IMR-90 (cell line): ENCODE data around the gene USP54. TPM values are rescaled to one million over a fixed set of nuclear protein-coding genes. Genes with fewer than 3 reads are reported as not detected.
"Not testable (repeated sequence)": the region's sequence is repeated elsewhere in the genome, so short reads cannot be mapped to it uniquely, and the experiment has no call there.

Experiments used
- ATAC-seq: fragments of 200-7000 bp; cut with Tn5 transposase; 2 replicates; pipeline ENCODE4 v1.9.1; 2020; ENCODE audit warnings: low read depth, mild to moderate bottlenecking, moderate library complexity
- BruUV-seq: library from RNA; stranded (reverse); fragments of 400-500 nt; replicated peaks from 2 replicates; lab custom pipeline; 2021; lab: Mats Ljungman, UMichigan
- CTCF ChIA-PET: fragments of 300-600 bp; formaldehyde crosslinking; extraction: SDS; loops from one replicate; lab custom pipeline; 2021; ENCODE audit warnings: antibody characterized with exemption; lab: Yijun Ruan, JAX
- POLR2A ChIA-PET: fragments of 300-600 bp; sonication (Branson Sonifier 250); formaldehyde crosslinking; loops from one replicate; lab custom pipeline; 2022; ENCODE audit warnings: antibody characterized with exemption; ENCODE audit not compliant: unreplicated experiment; lab: Charles Lee
- DNase-seq: peaks from one replicate; pipeline ENCODE4 v3.0.0; 2013
- H2AFZ ChIP-seq: replicated peaks from 2 replicates; pipeline ENCODE3; 2013; ENCODE audit warnings: low read length, mild to moderate bottlenecking; ENCODE audit not compliant: poor library complexity
- H2AK5ac ChIP-seq: 2 replicates; pipeline ENCODE4 v1.6.1; 2013; ENCODE audit warnings: low read depth, low read length, inconsistent platforms
- H2AK9ac ChIP-seq: replicated peaks from 2 replicates; pipeline ENCODE3; 2013; ENCODE audit warnings: mild to moderate bottlenecking, low read depth, low read length, moderate library complexity; ENCODE audit not compliant: poor library complexity
- H2BK120ac ChIP-seq: 2 replicates; pipeline ENCODE4 v1.6.1; 2013; ENCODE audit warnings: low read depth, low read length, inconsistent platforms
- H2BK15ac ChIP-seq: 3 replicates; pipeline ENCODE4 v1.6.1; 2013; ENCODE audit warnings: low read depth, low read length, inconsistent platforms
- H2BK20ac ChIP-seq: 2 replicates; pipeline ENCODE4 v1.6.1; 2013; ENCODE audit warnings: low read depth, mild to moderate bottlenecking, inconsistent platforms, low read length, moderate library complexity
- H2BK5ac ChIP-seq: 2 replicates; pipeline ENCODE4 v1.6.1; 2013; ENCODE audit warnings: mild to moderate bottlenecking, low read depth, low read length, inconsistent platforms; ENCODE audit not compliant: poor library complexity, severe bottlenecking
- H3K14ac ChIP-seq: replicated peaks from 2 replicates; pipeline ENCODE4 v1.6.1; 2013; ENCODE audit warnings: low read depth, low read length, inconsistent platforms
- H3K18ac ChIP-seq: 2 replicates; pipeline ENCODE4 v1.6.1; 2013; ENCODE audit warnings: low read depth, low read length, control low read depth
- H3K23ac ChIP-seq: 2 replicates; pipeline ENCODE4 v1.6.1; 2013; ENCODE audit warnings: low read depth, low read length, inconsistent platforms
- H3K27ac ChIP-seq: 2 replicates; pipeline ENCODE4 v1.5.1; 2013; ENCODE audit warnings: mild to moderate bottlenecking, control low read depth, low read length; ENCODE audit not compliant: insufficient read depth
- H3K27me3 ChIP-seq: 2 replicates; pipeline ENCODE4 v1.6.1; 2013; ENCODE audit warnings: low read length; ENCODE audit not compliant: control insufficient read depth, insufficient read depth
- H3K36me3 ChIP-seq: 2 replicates; pipeline ENCODE4 v1.6.1; 2013; ENCODE audit warnings: low read length, mixed read lengths; ENCODE audit not compliant: control insufficient read depth, insufficient read depth
- H3K4ac ChIP-seq: 2 replicates; pipeline ENCODE4 v1.6.1; 2013; ENCODE audit warnings: low read depth, low read length, inconsistent platforms
- H3K4me1 ChIP-seq: 2 replicates; pipeline ENCODE4 v1.6.1; 2013; ENCODE audit warnings: low read length, mixed read lengths; ENCODE audit not compliant: control insufficient read depth, insufficient read depth
- H3K4me2 ChIP-seq: 2 replicates; pipeline ENCODE4 v1.6.1; 2013; ENCODE audit warnings: low read depth, mild to moderate bottlenecking, control low read depth, low read length, moderate library complexity
- H3K4me3 ChIP-seq: 2 replicates; pipeline ENCODE4 v1.5.1; 2013; ENCODE audit warnings: low read depth, mild to moderate bottlenecking, control low read depth, low read length, moderate library complexity; ENCODE audit not compliant: insufficient read depth
- H3K56ac ChIP-seq: 2 replicates; pipeline ENCODE4 v1.6.1; 2013; ENCODE audit warnings: low read length, inconsistent platforms; ENCODE audit not compliant: insufficient read depth; ENCODE audit errors: extremely low read depth
- H3K79me1 ChIP-seq, 2 experiments: 2 replicates each; pipeline ENCODE4 v1.6.1; 2013; ENCODE audit warnings: low read length in 2 of 2, inconsistent platforms in 1 of 2, low read depth in 1 of 2
- H3K9ac ChIP-seq: 2 replicates; pipeline ENCODE4 v1.6.1; 2013; ENCODE audit warnings: low read depth, low read length, control low read depth
- H3K9me1 ChIP-seq: 2 replicates; pipeline ENCODE4 v1.6.1; 2013; ENCODE audit warnings: low read length, inconsistent platforms; ENCODE audit not compliant: insufficient read depth
- H3K9me3 ChIP-seq: 2 replicates; pipeline ENCODE4 v1.6.1; 2013; ENCODE audit warnings: low read length; ENCODE audit not compliant: control insufficient read depth, insufficient read depth
- H4K20me1 ChIP-seq: 2 replicates; pipeline ENCODE4 v1.6.1; 2013; ENCODE audit warnings: low read length, inconsistent platforms; ENCODE audit not compliant: insufficient read depth
- H4K5ac ChIP-seq: 2 replicates; pipeline ENCODE4 v1.6.1; 2013; ENCODE audit warnings: mild to moderate bottlenecking, low read depth, low read length, control low read depth
- H4K8ac ChIP-seq, 2 experiments: 2 replicates each; pipeline ENCODE4 v1.6.1; 2013; ENCODE audit warnings: low read depth in 2 of 2, low read length in 2 of 2, control low read depth in 1 of 2, inconsistent platforms in 1 of 2
- H4K91ac ChIP-seq: 2 replicates; pipeline ENCODE4 v1.6.1; 2013; ENCODE audit warnings: low read depth, low read length, inconsistent platforms; ENCODE audit not compliant: insufficient read depth
- WGBS, 2 experiments: methylation state at CpG; one replicate each; pipeline versions ENCODE4 v1.1.5 to v1.1.7; 2013; ENCODE audit warnings: missing lambda C conversion rate in 2 of 2; ENCODE audit not compliant: insufficient read length in 1 of 2; ENCODE audit errors: extremely low coverage in 2 of 2; 5-methylcytosine and 5-hydroxymethylcytosine counted together
- dilution Hi-C: fragments of 300-500 bp; cut with HindIII; formaldehyde crosslinking; loops from one replicate; pipeline ENCODE4 v1.14.3; 2018; ENCODE audit warnings: low sequenced_read_pairs; ENCODE audit not compliant: unreplicated experiment
- in situ Hi-C: fragments of 300-500 bp; cut with MboI; formaldehyde crosslinking; loops from 3 replicates; pipeline ENCODE4 v1.14.3; 2019; ENCODE audit warnings: low sequenced_read_pairs, inconsistent platforms, mixed read lengths
- intact Hi-C: fragments of 100-400 bp; cut with micrococcal nuclease; formaldehyde crosslinking; loops from 2 replicates; pipeline ENCODE4 v1.10.0; 2022
- polyA plus RNA-seq, 3 experiments: library from polyadenylated mRNA; depleted of rRNA; stranded (reverse); fragments of >200 nt; gene quantifications; 2 replicates each; pipeline ENCODE4 v1.2.3, GENCODE V29; 2012; ENCODE audit warnings: low replicate concordance in 1 of 3
- total RNA-seq: library from RNA; depleted of rRNA; stranded (reverse); fragments of >200 nt; gene quantifications from 2 replicates; pipeline ENCODE4 v1.2.3, GENCODE V29; 2012

USP54 gene
- total and polyA plus RNA-seq, 2 of the 4 experiments (the other 2 are of a cell fraction): 4.0 to 7.9 TPM

GRCh38 chr10:73620974-73621373, 29.8 kb upstream of the USP54 start:
- ATAC-seq, H3K14ac ChIP-seq, H4K91ac ChIP-seq, in situ Hi-C loops, H2BK20ac ChIP-seq, dilution Hi-C loops, H3K23ac ChIP-seq, H3K9me3 ChIP-seq, H2BK15ac ChIP-seq, H2AK9ac ChIP-seq, H3K36me3 ChIP-seq, H3K4me3 ChIP-seq, DNase-seq, H3K27me3 ChIP-seq, intact Hi-C loops, H3K4me1 ChIP-seq, H3K56ac ChIP-seq, H2AFZ ChIP-seq, H3K9me1 ChIP-seq, H3K9ac ChIP-seq, H2AK5ac ChIP-seq, H3K4me2 ChIP-seq, H3K18ac ChIP-seq, H4K20me1 ChIP-seq, H4K8ac ChIP-seq, CTCF ChIA-PET, H3K27ac ChIP-seq, H4K5ac ChIP-seq, H2BK5ac ChIP-seq, H3K4ac ChIP-seq, POLR2A ChIA-PET, BruUV-seq, H2BK120ac ChIP-seq: not testable (repeated sequence)
- peaks cover 0 to 12% of the 10 kb centered on the region in 2 experiments; a peak in 3 of 4 replicates for H3K79me1 ChIP-seq
- WGBS, 2 experiments: no CpG with 5 or more reads among the region's 12 CpGs

DNA sequence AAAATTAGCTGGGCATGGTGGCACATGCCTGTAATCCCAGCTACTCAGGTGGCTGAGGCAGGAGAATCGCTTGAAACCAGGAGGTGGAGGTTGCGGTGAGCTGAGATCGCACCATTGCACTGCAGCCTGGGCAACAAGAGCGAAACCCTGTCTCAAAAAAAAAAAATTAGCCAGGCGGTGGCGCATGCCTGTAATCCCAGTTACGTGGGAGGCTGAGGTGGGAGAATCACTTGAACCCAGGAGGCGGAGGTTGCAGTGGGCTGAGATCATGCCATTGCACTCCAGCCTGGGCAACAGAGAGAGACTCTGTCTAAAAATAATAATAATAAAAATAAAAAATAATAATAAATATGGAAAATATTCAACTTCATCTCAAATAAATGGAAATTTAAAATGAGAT, 26.0 kb upstream of the USP54 start:
- H3K14ac ChIP-seq, DNase-seq, H4K20me1 ChIP-seq, H3K4me2 ChIP-seq, POLR2A ChIA-PET, H3K4me1 ChIP-seq, H2AK9ac ChIP-seq, H2BK120ac ChIP-seq, H3K4ac ChIP-seq, H4K8ac ChIP-seq, H2BK20ac ChIP-seq, H3K36me3 ChIP-seq, H3K79me1 ChIP-seq, H3K27ac ChIP-seq, H4K91ac ChIP-seq, H2BK15ac ChIP-seq, H3K9ac ChIP-seq, ATAC-seq, dilution Hi-C loops, H4K5ac ChIP-seq, H3K4me3 ChIP-seq, H3K56ac ChIP-seq, H3K23ac ChIP-seq, H2AK5ac ChIP-seq, H2BK5ac ChIP-seq, H3K9me3 ChIP-seq, H3K27me3 ChIP-seq, H2AFZ ChIP-seq, in situ Hi-C loops, H3K9me1 ChIP-seq, BruUV-seq, CTCF ChIA-PET, intact Hi-C loops, H3K18ac ChIP-seq: not testable (repeated sequence)
- 92% methylated on average over 2 of the region's 8 CpGs; no CpG with 5 or more reads in 1 of the 2 experiments for WGBS, 2 experiments
